HG03469 (cell line): ENCODE data around the gene ZNF155.

ENCODE experiments used
- ATAC-seq: cut with Tn5 transposase; IDR thresholded peaks from one replicate; pipeline ENCODE4 v1.9.1; 2021; ENCODE audit warnings: mild to moderate bottlenecking, moderate library complexity, moderate number of reproducible peaks; ENCODE audit not compliant: unreplicated experiment

The ZNF155 gene

GRCh38 chr19:44003461-44004009 lies 19.5 kb downstream of the ZNF155 start:
- ATAC-seq: no peak

GRCh38 chr19:44005973-44006372 lies 22.0 kb downstream of the ZNF155 start:
- no peak for ATAC-seq

- ATAC-seq: no peak
These were observed 23.5 kb downstream of the ZNF155 start for GRCh38 chr19:44007473-44007872.

- no peak for ATAC-seq
These were observed 26.5 kb downstream of the ZNF155 start for GRCh38 chr19:44010468-44010867.

GRCh38 chr19:44019498-44019897 lies 35.5 kb downstream of the ZNF155 start:
- ATAC-seq: no peak

GRCh38 chr19:44021221-44021620 lies 37.2 kb downstream of the ZNF155 start:
- no peak for ATAC-seq

GRCh38 chr19:44024900-44025216 lies 40.9 kb downstream of the ZNF155 start:
- ATAC-seq: no peak

- ATAC-seq: peak; percentile 72
These were observed 41.4 kb downstream of the ZNF155 start, which contains the start of gene ZNF222 for GRCh38 chr19:44025217-44025936. Gene ZNF222, plus strand, starts transcription at chr19:44025379. Its CDS starts 58 bp downstream, at chr19:44025437.

- ATAC-seq: no peak
These were observed 42.6 kb downstream of the ZNF155 start for GRCh38 chr19:44026622-44027021.

- ATAC-seq: no peak
These were observed 48.1 kb downstream of the ZNF155 start for GRCh38 chr19:44032001-44032610.

GRCh38 chr19:44042147-44042546 lies 58.2 kb downstream of the ZNF155 start:
- no peak for ATAC-seq
